ENCODE data around the gene CUL4B. TPM values are rescaled to one million over a fixed set of nuclear protein-coding genes. Genes with fewer than 3 reads are reported as not detected.

The CUL4B gene
- total RNA-seq, 2 donors from 2014 or later, result 23.7 to 29.1 TPM

Other genes starting within 250 kb of the CUL4B start
- gene TMEM255A, start 249.5 kb downstream of the CUL4B start, total RNA-seq, result 1 to 10 TPM in 1 of 2 donors, under 1 TPM in 1; 0.42 to 1.4 TPM
- gene ATP1B4, start 198.9 kb downstream of the CUL4B start, total RNA-seq, result under 1 TPM in 1 of 2 donors, not detected in 1; 0.42 TPM
- gene LAMP2, start 91.7 kb downstream of the CUL4B start, total RNA-seq, result 10 to 100 TPM; 69.3 to 75.2 TPM
- gene MCTS1, start 43.1 kb upstream of the CUL4B start, total RNA-seq, result 10 to 100 TPM; 31.3 to 34.9 TPM
- gene C1GALT1C1, start 69.1 kb upstream of the CUL4B start, total RNA-seq, result 10 to 100 TPM; 21.0 to 29.1 TPM

Measured in left cardiac atrium (tissue), 2 donors.